Hematopoietic multipotent progenitor cell treated with erythropoietin and hydrocortisone succinate and interleukin-3 and kit ligand, for 6 days (in vitro differentiated cells): ENCODE data around the gene FRY.

Experiments used
- DNase-seq: peaks from one replicate; pipeline ENCODE4 v3.0.0-alpha.2; 2015

The FRY gene

DNA sequence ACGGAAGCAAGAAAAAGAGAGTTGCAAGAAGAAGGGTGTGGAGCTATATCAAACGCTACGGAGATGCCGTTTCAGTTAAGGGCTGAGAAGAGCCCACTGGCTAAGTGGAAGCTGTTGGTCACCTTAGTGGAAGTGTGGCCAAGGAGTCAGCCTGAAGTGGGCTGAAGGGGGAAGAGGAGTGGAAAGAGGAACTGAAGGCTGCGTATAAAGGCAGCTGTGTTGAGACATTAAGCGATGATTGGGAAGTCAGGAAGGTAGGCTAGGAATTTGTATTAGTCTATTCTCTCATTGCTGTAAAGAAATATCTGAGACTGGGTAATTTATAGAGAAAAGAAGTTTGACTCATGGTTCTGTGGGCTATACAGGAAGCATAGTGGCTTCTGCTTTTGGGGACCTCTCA, 14.1 kb upstream of the FRY start:
- DNase-seq: no peak

DNA sequence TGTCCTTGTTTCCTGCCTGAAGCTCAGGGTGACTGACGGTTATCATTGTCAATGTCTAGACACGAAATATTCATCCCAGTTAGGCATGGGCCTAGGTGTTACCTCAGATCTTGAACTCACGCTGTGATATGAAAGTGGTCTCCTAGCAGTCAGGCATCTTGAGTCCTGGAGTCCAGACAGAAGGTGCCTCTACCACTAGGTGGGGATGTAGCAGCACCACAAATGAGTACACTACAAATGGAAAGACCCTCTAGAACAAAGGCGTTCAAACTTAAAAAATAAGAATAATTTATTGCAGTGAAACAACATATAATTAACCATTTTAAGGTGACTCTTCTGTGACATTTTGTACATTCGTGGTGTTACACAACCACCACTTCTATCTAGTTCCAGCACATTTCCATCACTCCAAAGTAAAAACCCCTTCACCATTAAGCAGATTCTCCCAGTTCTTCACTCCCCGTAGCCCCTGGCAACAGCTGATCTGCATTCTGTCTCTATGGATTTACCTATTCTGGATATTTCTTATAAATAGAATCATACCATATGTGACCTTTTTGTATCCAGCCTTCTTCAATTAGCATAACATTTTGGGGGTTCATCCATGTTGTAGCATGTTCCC, 11.9 kb upstream of the FRY start:
- DNase-seq: peak; percentile 81

DNA sequence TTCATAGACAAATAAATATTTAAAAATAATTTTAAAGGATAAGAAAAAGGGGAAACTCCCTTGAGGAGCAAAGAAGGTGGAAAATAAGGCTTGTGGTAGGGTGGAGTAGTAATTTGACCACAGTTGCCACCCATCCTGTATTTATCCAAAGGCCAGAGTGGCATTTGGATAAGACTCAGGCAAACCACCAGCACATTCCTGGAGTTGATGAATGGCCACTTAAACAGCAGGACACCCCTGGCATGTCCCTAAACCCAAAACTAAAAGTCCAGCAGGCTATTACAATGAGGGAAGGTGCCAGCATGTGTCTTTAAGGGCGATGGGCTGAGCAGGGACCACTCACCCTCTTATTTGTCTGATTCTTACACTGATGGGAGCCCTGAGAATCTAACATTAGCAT, 9.8 kb upstream of the FRY start:
- DNase-seq: no peak

DNA sequence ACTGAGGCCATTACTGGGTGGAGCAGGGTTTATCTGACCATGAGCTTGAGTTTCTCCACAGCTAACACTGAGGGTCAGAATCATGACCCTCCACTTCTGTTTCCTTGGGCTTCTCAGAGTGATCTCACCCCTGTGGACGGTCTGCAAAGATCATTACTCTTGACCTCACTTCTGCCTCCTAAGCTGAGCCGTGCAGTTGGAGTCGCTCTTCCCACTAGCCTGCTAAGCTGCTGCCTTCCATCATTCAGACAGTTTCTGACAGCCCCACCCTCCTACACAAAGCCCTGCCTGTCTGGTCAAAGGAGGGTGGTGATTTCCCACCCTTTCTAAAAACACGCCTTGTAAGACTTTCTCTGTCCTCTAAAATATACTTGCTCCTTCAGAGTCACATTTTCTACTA, 9.3 kb upstream of the FRY start:
- no peak for DNase-seq

DNA sequence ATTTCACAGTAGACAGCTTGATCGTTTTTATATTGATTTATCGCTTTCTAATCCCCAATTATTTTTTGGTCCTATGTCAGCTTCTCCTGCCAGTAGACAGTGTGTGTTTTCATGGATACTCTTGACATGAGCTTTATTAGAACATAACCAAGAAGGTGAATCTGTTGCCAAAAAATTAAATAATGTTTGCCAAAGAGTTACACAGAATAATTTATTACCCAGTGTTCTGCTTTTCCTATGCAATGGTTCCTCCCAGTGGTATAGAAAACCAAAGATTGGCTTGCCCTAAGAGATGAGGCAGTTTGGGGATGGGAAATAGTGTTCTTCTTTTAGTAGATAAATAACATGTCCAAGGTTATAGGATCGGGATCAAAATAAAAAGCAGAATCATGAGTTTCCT, 8.5 kb upstream of the FRY start:
- DNase-seq: no peak

DNA sequence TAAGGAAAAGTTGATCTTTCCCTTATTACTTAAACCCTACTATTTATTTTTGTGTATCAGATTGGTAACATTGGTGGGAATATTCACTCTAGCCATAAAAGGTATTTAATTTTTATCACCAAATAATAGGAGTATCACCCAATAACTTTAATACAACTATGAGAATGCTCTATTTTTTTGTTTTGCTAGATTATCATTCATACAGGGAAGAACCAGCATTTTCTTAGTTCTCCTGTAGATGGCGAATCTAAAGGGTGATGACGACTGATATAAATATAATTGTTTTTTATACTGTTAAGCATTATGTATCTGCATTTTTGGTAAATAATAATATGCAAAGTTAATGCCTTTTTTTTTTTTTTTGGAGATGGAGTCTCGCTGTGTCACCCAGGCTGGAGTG, 7.9 kb upstream of the FRY start:
- DNase-seq: peak; percentile 60

DNA sequence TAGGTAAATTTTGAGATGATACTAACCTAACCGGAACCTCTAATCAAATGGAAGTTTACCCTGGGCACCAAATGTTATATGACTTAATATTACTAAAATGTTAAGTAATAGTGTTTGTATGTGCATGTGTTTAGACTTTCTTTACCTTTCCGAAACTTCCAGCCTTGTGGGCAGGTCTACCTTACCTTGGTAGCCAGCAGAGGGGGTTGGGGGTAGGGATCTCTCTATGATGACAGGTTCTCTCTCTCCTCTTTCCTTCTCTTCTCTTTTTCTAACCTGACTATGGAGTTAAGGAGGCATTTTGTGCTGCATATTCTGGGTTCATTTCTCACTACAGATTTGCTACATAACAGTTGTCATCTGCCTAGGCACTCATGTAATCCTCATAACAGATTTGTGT, 6.8 kb upstream of the FRY start:
- DNase-seq: no peak

DNA sequence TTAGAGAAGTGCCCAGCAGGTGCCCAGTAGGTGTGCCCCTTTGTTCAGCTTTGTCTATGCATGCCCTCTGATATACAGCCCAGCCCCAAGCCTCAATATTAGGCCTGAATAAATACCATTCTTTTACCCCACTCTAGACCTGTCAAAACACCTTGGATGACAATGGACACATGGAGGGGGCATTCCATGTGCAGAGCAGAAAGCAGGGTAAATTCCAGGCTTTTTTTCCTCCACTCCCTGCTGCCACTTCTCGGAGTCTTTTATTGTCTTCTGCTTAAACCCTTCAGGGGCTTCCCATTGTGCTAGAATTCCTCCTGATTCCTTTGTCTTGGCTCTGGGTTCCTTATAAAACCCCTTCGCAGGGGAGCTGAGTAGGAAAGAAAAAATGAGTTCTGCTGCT, 5.8 kb upstream of the FRY start:
- no peak for DNase-seq

DNA sequence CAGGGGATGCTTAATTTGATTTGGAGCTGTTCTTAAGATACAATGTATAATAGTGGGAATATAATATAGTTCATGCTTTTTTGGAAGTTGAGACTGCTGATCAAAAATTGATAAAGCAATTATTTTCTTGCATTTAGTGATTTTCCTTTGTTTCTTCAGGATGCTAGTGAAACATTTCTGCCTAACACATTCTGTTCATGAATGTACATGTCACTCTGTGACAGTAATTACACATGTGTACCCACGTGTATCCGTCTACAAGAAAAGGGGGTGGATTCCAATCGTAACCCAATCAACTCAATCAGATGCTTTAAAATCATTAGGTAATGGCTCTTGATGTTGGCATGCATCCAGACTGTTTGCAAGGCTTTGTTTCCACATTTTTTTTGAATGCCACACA, 5.0 kb upstream of the FRY start:
- DNase-seq: no peak

DNA sequence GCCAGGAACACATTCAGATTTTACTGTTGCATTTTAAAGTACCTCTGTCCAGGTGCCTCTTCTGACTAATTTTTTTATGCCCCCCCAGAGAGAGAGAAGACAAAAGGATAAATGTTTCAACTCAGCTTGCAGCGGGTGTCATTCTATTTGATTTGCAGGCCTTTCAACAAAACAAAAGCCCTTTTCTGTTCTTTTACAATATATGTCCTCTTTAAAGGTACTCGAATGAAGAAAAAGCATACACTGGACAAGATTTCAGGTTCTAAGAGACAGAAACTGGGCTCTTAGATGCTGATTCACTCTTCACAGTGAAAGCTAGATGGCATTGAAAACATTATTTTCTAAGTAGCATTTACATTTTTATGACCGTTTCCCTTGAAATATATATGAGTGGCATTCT, 2.9 kb upstream of the FRY start:
- DNase-seq: no peak

DNA sequence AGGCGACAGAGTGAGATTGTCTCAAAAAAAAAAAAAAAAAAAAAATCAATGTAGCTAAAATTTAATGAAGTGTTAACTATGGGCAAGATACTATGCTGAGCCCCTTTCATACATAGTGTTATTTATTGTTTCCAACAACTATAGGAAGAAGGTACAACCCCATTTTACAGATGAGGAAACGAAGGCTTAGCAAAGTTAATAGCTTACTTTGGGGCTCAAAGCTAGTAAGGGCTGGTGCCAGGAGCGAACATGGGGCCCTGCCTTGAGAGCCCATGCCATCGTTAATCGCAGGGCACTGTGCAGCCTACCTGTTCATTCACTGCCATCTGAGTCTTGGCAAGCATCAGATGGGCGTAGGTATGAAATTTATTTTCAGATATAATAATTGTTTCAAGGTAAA, 1.9 kb upstream of the FRY start:
- no peak for DNase-seq

DNA sequence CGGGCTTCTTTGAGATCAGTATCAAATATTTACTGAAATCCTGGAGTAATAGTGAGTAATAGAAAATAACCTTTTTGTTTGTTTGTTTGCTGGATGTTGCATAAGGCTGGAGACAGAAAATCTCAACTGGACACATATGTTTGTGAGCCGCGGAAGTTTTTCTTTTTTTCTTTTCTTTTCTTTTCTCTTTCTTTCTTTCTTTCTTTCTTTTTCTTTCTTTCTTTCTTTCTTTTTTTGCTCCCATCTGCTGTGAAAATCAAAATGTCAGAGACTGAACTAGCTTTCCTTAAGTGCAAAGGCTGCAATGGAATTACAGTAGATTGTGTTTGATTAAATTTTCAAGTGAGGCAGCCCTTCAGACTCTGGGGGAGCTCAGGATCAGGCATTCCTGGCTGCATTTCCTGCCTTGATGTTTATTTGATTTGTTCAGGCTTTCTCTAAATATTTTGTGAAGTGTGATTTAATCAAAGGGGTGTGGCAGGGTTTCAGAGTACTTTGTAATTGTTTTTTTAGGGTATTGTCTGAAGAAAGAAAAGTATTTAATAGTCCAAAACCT, 319 bp downstream of the FRY start:
- DNase-seq: no peak

DNA sequence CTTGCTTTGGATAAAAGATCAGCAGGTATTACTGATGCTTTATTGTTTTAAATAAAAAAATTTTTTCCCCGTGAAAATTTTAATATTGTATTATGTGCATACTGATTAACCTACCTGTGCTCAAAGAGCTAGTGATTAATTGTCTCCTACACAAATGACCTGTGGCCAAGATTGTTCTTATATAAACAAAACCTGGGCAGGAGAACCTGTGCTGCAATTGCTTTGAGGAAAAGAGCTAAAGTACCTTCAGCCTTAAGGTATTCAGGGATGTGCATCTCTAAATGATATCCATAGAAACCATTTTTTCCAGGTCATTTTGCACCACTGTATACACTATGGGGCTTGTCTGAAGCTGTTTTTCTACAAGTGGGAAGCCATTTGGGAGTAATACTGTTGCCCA, 1.2 kb downstream of the FRY start:
- DNase-seq: no peak

DNA sequence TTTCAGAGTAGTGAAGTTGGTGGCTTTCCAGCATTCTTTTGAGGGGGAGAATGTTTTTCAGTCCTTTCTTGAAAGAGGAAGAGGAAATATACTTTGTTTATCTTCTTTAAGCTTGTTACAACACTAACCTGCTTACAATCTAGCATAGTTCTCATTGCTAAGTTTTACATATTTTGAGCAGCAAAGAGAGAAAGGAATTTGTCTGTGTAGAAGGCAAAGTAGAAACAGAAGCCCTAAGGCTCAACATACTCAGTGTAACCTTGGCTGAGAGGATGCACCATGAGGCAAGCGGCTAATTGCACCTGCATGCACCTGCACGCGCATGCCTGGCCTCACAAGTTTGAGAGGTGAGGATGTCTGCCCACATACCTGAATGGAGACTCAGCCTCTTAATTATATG, 2.2 kb downstream of the FRY start:
- peak; percentile 27 for DNase-seq

DNA sequence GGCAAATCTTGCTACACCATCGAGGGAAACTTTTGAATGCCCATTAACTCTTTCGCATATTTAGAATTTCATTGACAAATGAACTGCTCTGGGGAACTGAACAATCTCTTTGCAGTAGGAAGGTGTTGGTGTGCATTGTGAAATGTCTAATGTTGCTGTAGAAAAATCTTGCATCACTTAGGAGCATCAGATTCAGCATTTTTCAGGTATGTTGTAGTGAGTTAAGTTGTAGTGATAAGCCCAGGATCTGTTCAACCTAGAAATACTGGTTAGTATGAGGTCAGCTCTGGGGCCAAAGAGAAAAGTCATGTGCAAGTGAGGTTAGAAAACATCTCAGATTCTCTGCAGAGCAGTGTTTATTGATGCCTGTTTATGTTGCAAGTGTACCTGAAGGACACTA, 4.1 kb downstream of the FRY start:
- no peak for DNase-seq

DNA sequence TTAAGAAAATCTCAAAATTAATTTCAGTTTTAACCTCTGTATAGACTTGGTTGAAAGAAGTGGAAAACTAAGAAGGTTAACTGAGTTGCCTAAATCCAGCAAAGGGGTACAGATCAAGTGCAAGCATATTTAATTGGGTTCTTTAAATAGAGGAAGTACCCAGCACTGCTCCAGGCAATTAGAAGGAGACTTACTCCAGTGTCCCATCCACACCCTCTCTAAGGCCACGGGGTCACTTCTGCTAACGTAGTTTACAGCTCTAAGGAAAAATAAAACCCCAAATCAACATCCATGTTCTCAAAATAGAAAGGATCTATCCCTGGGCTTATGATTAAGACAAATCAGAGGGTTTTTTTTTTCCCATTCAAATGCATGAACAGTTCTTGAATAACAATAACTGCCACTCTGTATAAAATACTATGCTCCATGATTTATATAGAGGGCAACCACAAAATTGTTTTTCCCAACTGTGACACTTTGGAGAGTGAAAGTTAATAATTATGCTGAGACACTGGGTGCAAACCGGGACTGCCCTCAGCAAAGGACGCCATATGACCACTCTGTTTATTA, 4.6 kb downstream of the FRY start:
- peak; percentile 67 for DNase-seq

DNA sequence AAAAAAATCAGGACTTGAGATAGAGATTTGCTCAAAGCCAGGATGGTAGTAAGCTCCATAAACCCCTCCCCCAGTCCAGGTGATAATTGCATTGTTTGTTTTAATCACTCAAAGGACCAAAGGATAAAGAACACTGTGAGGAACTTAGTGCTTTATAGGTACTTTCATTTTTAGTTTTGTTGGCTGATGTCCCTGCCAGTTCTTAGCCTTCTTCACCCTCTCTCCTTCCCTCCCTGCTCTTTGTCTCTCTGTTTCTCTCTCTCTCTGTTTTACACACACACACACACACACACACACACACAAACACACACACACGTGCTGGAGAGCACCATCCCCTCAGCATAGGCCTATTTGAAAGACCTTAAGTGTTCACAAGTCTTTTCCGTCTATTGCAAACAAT, 5.2 kb downstream of the FRY start:
- DNase-seq: peak; percentile 16

DNA sequence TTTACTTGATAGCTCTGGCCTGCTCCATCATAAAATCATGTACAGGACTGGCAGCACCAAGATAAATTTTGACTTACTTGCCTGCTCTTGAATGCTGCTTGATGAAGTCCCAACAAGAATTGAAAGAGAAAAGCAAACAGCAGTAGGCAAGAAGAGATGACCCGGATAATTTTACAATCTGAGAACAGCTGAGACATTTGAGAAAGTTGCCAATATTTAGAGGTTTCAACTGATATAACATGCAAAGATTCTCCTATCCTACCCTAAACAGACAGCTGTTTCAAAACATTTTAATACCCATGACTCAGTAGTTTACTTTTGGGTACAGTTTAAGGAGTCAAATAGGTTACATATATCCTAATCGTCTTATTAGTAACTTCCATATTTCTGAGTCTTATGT, 5.9 kb downstream of the FRY start:
- no peak for DNase-seq

DNA sequence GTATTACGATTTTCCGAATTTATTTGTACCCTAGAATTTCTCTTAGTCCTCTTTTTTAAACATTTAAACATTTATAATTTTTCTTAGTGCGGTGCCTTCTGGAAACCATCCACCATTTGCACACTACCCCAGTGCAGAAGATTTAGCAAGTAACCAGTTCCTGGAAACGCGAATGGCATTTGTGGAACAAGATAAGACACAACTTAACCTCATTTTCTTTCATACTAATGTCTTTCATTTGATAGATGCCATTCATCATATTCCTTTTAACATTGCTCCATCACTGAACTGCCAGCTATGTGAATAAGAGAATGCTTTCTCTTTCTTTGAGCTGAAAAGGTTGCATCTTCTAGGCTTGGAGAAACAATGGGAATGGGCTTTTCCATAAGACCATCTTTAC, 6.8 kb downstream of the FRY start:
- DNase-seq: peak; percentile 84

DNA sequence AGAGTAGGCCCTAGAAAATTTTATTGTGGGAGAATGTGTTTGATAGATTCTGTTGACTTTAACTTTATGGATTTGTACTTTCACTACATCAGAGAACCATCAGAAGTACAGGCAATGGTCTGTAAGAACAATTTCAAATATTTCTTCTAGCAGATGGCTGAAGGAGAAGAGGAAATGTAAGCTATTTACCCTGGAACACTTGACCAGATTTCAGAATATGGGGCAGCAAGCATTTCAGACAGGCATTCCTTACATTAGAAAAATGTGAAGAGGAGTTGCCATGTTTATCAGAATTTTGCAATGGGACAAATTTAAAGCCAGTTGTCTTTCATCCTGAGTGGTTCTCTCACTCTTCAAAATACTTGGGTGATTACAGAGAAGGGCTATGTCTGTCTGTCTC, 7.5 kb downstream of the FRY start:
- DNase-seq: no peak

DNA sequence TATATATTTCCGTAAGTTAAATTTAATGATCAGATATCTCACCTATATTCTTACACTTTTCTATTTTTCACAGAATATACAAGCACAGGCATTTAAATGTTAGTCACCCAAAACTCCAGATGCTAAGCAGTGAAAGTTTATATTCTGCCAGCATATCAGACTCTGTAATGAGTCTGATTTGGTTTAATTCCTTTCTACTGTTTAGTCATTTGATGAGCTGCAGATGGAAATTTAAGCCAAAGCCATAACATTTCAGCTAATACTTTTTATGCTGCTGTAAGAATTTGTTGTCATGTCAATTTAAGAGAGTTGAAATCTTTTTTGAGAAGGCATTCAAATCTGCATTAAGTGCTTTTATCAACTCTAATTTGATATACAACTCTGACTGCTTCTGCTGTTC, 8.0 kb downstream of the FRY start:
- DNase-seq: no peak

DNA sequence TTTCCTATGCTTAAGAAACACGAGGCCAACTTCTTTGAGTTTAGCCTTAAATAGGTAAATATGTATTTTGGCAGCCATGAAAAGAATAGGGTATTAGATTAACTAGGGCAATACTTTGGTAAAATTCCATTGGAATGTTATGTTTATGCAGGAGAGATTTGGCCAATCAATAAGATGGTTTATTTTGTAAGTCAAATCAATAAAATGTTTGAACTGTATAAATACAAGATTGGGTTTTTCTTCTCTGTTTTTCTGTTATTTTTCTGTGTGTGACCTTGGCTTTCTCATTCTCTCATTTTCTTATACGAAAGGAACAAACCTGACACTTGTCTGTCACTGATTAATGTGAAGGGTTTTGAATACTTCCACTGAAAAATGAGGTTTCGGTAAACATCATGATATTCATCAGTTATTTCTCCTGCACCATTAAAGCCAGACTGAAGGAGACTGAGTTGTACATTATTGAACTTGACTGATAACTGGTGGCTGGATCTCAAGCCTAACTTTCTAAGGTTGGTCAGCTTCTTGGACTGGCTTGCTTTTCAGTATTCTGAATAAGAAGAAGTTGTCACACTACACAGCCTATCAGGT, 8.6 kb downstream of the FRY start:
- no peak for DNase-seq

DNA sequence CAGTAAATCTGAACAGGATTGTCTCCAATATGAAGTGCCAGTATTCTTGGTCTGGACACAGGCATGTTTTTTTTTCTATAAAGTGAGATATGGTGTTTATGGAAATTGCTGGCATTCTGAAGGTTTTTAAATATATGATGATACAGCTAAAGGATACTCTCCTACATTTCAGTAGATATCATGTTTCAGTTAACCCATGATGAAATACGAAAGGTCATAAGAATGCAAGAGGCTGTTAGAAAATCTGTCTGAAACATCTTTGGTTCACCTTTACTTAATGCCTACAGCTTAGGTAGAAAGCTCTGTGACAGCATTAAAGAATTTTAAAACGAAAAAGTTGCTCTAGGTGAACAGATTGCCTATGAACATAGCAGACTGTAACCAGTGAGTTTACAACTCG, 9.1 kb downstream of the FRY start:
- DNase-seq: no peak

DNA sequence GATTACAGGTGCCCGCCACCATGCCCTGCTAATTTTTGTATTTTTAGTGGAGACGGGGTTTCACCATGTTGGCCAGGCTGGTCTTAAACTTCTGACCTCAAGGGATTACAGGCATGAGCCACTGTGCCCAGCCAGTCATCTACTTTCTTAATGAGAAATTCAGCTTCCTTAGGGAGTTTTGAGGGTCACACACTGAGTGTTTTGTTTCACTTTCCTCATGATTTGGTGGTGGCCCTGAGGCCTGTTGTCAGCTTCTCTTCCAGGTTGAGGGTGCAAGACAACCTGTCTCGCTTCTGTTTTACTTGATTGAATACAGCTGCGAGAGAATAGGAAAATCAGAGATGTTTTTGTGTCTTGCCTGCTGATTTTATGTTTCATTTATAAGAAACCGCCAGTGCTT, 9.9 kb downstream of the FRY start:
- DNase-seq: no peak

DNA sequence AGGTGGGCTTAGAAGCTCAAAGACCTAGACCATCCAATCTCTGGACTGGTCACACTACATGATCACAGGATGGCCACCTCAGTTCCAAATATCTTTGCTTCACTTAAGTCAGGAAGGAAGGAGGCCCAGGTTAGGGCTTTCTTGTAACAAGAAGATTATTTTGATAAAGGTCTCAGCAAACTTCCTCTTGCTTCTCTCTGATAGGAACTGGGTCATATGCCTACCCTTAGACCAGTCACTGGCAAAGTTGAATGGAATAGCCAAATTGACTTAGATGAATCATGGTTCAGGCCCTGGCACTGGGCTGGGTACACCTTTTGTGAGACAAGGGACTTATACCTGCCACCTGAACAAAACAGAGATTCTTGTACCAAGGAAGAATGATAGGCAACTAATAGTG, 11.0 kb downstream of the FRY start:
- peak; percentile 65 for DNase-seq
